Mesothelial cell of epicardium (in vitro differentiated cells): ENCODE measurements around the gene ODR4. TPM values are rescaled to one million over a fixed set of nuclear protein-coding genes. Genes with fewer than 3 reads are reported as not detected.

Experiments used
- DNase-seq, 2 experiments: peaks; one replicate each; pipeline ENCODE4 v3.0.0; 2021; ENCODE audit warnings: low spot score in 2 of 2; ENCODE audit not compliant: unreplicated experiment in 2 of 2
- H3K27ac Mint-ChIP-seq: 2 replicates; pipeline ENCODE4 v1.8.0; 2021; ENCODE audit warnings: mixed read lengths
- H3K27me3 Mint-ChIP-seq: 2 replicates; pipeline ENCODE4 v1.8.0; 2021; ENCODE audit warnings: low read depth, mixed read lengths
- H3K36me3 Mint-ChIP-seq: 2 replicates; pipeline ENCODE4 v1.8.0; 2021; ENCODE audit warnings: mixed read lengths
- H3K4me1 Mint-ChIP-seq: 2 replicates; pipeline ENCODE4 v1.8.0; 2021; ENCODE audit warnings: mixed read lengths
- H3K4me3 Mint-ChIP-seq: 2 replicates; pipeline ENCODE4 v1.8.0; 2021; ENCODE audit warnings: mild to moderate bottlenecking, moderate library complexity, mixed read lengths
- H3K9me3 Mint-ChIP-seq: 2 replicates; pipeline ENCODE4 v1.8.0; 2021; ENCODE audit warnings: mixed read lengths
- CTCF ChIP-seq: fragments of 200-600 bp; sonication (generic); IDR thresholded peaks from one replicate; pipeline ENCODE4 v1.5.0; 2021; ENCODE audit warnings: antibody characterized with exemption; ENCODE audit not compliant: unreplicated experiment
- total RNA-seq: library from RNA; stranded (reverse); gene quantifications from 3 replicates; pipeline ENCODE4 v1.2.1, GENCODE V29; 2021

The ODR4 gene
- total RNA-seq, 1 donor from 2014 or later, result 27.4 TPM

- H3K4me1 Mint-ChIP-seq, result no peaks in the 10 kb centered on the region
- no peak for DNase-seq
- no peak for TF ChIP-seq CTCF
- peaks cover 14% of the 10 kb centered on the region for H3K9me3 Mint-ChIP-seq
- no peak overlapping the region for H3K4me3 Mint-ChIP-seq
- no peaks in the 10 kb centered on the region for H3K27me3 Mint-ChIP-seq
- no peak overlapping the region for H3K27ac Mint-ChIP-seq
- peaks cover 18% of the 10 kb centered on the region for H3K36me3 Mint-ChIP-seq
Measured at GRCh38 chr1:186426118-186426517, 50.5 kb downstream of the ODR4 start.

GRCh38 chr1:186429017-186429416 is 53.4 kb downstream of the ODR4 start:
- TF ChIP-seq CTCF, result no peak
- Mint-ChIP-seq H3K36me3 (peaks cover 18% of the 10 kb centered on the region), H3K4me1 (no peaks in the 10 kb centered on the region), H3K27me3 (no peaks in the 10 kb centered on the region), H3K27ac (no peak overlapping the region), H3K9me3 (peaks cover 14% of the 10 kb centered on the region), H3K4me3 (no peak overlapping the region)
- DNase-seq, result no peak

- Mint-ChIP-seq H3K4me3 (no peak overlapping the region), H3K27me3 (no peaks in the 10 kb centered on the region), H3K36me3 (peaks cover 2% of the 10 kb centered on the region), H3K9me3 (no peaks in the 10 kb centered on the region), H3K4me1 (peaks cover 5% of the 10 kb centered on the region), H3K27ac (no peak overlapping the region)
- TF ChIP-seq CTCF, result no peak
- DNase-seq, result no peak
Measured at GRCh38 chr1:186435336-186435735, 59.7 kb downstream of the ODR4 start.

GRCh38 chr1:186438567-186438966 is 62.9 kb downstream of the ODR4 start:
- Mint-ChIP-seq H3K4me1 (peaks cover 18% of the 10 kb centered on the region), H3K4me3 (no peak overlapping the region), H3K27ac (no peak overlapping the region), H3K36me3 (peaks cover 2% of the 10 kb centered on the region), H3K27me3 (no peaks in the 10 kb centered on the region), H3K9me3 (no peaks in the 10 kb centered on the region)
- no peak for DNase-seq
- no peak for TF ChIP-seq CTCF

GRCh38 chr1:186440584-186440983 is 64.9 kb downstream of the ODR4 start:
- Mint-ChIP-seq H3K9me3 (no peaks in the 10 kb centered on the region), H3K27me3 (no peaks in the 10 kb centered on the region), H3K4me3 (no peak overlapping the region), H3K36me3 (peaks cover 2% of the 10 kb centered on the region), H3K27ac (no peak overlapping the region), H3K4me1 (peaks cover 14% of the 10 kb centered on the region)
- no peak for TF ChIP-seq CTCF
- no peak for DNase-seq
